ENCODE results near the gene IGF2BP1.

GRCh38 chr17:48990882-48991357 lies 6.3 kb upstream of the IGF2BP1 start:
- no peak for TF ChIP-seq CTCF (IDR thresholded peaks at IDR 0.05)
- TF ChIP-seq CHD2 (IDR thresholded peaks at IDR 0.05; ENCODE audit: low read length, partially characterized antibody) = no peak
- no peak for TF ChIP-seq SIN3A (IDR thresholded peaks at IDR 0.05; ENCODE audit: borderline replicate concordance, low read depth, low read length)
- no peak; the same call in 1 of the 2 replicates for TF ChIP-seq EZH2phosphoT487 (IDR thresholded peaks at IDR 0.05; ENCODE audit: borderline replicate concordance, low read depth)
- TF ChIP-seq REST (IDR thresholded peaks at IDR 0.05; ENCODE audit: low read depth, low read length) = no peak
- no peak for TF ChIP-seq NRF1 (IDR thresholded peaks at IDR 0.05; ENCODE audit: low read depth, low read length)
- no peak for TF ChIP-seq SMC3 (IDR thresholded peaks at IDR 0.05; ENCODE audit: low read depth, low read length)
- no peak for TF ChIP-seq EP300 (IDR thresholded peaks at IDR 0.05; ENCODE audit: borderline replicate concordance in 1 of 2, low read depth in 1 of 2, low read length in 1 of 2)
- TF ChIP-seq MXI1 (IDR thresholded peaks at IDR 0.05; ENCODE audit: low read depth, low read length) = no peak
- no peak for TF ChIP-seq TAF1 (IDR thresholded peaks at IDR 0.05; ENCODE audit: borderline replicate concordance, low read depth, low read length)
- TF ChIP-seq FOXM1 (IDR thresholded peaks at IDR 0.05; ENCODE audit: low read depth) = no peak
- no peak for TF ChIP-seq FOSL2 (IDR thresholded peaks at IDR 0.05; ENCODE audit: borderline replicate concordance, low read depth)

All from SK-N-SH (cell line).